ENCODE data around the gene C20orf141. TPM values are rescaled to one million over a fixed set of nuclear protein-coding genes. Genes with fewer than 3 reads are reported as not detected.

C20orf141 gene
- total RNA-seq, 1 experiment from 2014 or later, result not detected

DNA sequence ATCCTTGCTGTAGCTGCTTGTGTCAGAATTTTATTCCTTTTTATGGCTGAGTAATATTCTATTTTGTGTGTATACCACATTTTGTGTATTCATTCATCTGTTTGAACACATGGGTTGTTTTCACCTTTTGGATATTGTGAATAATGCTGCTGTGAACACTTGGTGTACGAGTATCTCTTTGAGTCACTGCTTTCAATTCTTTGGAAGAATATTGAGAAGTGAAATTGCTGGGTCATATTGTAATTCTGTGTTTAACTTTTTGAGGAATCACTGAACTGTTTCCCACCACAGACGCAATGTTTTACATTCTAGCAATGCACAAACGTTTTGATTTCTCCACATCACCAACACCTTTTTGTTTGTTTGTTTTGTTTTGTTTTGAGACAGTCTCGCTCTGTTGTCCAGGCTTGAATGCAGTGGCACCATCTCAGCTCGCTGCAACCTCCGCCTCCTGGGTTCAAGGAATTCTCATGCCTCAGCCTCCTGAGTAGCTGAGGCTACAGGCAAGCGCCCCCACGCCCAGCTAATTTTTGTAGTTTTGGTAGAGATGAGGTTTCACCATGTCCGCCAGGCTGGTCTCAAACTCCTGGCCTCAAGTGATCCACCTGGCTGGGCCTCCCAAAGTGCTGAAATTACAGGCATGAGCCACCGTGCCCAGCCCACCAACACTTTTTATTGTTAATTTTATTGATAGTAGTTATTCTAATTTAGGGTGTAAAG lies 36.0 kb upstream of the C20orf141 start:
- TF ChIP-seq, protein P1, sequence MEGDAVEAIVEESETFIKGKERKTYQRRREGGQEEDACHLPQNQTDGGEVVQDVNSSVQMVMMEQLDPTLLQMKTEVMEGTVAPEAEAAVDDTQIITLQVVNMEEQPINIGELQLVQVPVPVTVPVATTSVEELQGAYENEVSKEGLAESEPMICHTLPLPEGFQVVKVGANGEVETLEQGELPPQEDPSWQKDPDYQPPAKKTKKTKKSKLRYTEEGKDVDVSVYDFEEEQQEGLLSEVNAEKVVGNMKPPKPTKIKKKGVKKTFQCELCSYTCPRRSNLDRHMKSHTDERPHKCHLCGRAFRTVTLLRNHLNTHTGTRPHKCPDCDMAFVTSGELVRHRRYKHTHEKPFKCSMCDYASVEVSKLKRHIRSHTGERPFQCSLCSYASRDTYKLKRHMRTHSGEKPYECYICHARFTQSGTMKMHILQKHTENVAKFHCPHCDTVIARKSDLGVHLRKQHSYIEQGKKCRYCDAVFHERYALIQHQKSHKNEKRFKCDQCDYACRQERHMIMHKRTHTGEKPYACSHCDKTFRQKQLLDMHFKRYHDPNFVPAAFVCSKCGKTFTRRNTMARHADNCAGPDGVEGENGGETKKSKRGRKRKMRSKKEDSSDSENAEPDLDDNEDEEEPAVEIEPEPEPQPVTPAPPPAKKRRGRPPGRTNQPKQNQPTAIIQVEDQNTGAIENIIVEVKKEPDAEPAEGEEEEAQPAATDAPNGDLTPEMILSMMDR (conservative IDR thresholded peaks at IDR 0.05; ENCODE audit: low read depth, low read length), result no peak
- TF ChIP-seq EZH2 (IDR thresholded peaks at IDR 0.05; ENCODE audit: borderline replicate concordance, low read depth, low read length, poor library complexity, severe bottlenecking), result no peak
- Histone ChIP-seq H3K4me1 (ENCODE audit: insufficient read depth, low read length, poor library complexity, severe bottlenecking) (no peaks in the 10 kb centered on the region), H3K27ac (ENCODE audit: low read depth, low read length, poor library complexity, severe bottlenecking) (no peak overlapping the region), H3K36me3 (ENCODE audit: insufficient read depth, low read length, poor library complexity, severe bottlenecking) (no peaks in the 10 kb centered on the region), H3K9me3 (ENCODE audit: low read depth, low read length, poor library complexity, severe bottlenecking) (no peaks in the 10 kb centered on the region), H3K27me3 (replicated peaks; ENCODE audit: insufficient read depth, low read depth, low read length, poor library complexity) (peaks cover 17% of the 10 kb centered on the region), H3K4me3 (ENCODE audit: low read depth, low read length, poor library complexity, severe bottlenecking) (no peak overlapping the region)
- intact Hi-C loops (cut with micrococcal nuclease; ENCODE audit: unreplicated experiment), result no loop called here
- ChIA-PET CTCF (no interaction called here), POLR2A (ENCODE audit: low non-redundant PET) (no interaction called here)
- DNase-seq (ENCODE audit: low spot score), result no peak
- BruUV-seq (replicated peaks), result no TSS peak

DNA sequence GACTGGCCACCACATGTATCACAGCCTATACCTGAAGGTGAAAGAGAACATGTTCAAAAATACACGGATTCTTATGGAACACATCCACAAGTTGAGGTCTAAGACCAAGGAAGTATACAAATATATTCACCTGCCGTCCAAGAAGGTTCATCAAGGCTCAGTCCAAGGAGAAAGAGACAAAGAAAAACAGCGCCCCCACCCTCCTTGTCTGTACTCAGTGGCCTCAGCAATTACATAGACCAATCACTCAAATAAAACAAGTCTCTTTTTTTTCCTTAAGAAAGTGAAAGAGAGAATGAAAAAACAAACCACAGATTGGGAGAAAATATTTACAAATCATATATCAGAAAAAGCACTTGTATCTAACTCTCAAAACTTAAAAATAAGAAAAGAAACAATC lies 33.8 kb upstream of the C20orf141 start:
- no peaks in the 10 kb centered on the region for H3K36me3 ChIP-seq (ENCODE audit: insufficient read depth, low read length, poor library complexity, severe bottlenecking)
- TF ChIP-seq, protein P1 (conservative IDR thresholded peaks at IDR 0.05; ENCODE audit: low read depth, low read length), result no peak
- no peak for TF ChIP-seq EZH2 (IDR thresholded peaks at IDR 0.05; ENCODE audit: borderline replicate concordance, low read depth, low read length, poor library complexity, severe bottlenecking)

DNA sequence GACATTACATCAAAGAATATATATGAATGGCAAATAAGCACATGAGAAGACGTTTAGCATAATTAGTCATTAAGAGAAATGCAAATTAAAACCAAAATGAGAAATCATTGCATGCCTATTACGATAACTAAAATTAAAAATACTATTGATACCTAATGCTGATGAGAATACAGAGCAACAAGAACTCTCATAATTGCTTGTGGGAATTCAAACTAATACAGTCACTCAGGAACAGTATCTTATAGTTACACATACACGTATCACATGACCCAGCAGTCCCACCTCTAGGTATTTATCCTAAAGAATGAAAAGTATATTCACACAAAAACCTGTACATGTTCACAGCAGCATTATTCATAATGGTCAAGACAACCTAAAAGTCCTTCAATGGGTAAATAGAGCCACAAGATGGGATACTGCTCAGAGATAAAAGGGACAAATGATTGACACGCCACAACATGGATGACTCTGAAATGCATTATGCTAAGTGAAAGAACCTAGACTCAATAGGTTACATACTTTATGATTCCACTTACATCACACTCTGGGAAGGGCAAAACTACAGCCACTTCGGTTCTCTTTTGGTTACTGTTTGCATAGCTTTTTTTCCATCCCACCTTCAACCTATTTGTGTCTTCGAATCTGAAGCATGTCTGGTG lies 30.8 kb upstream of the C20orf141 start:
- no peak for TF ChIP-seq EZH2 (IDR thresholded peaks at IDR 0.05; ENCODE audit: borderline replicate concordance, low read depth, low read length, poor library complexity, severe bottlenecking)
- TF ChIP-seq, protein P1 (conservative IDR thresholded peaks at IDR 0.05; ENCODE audit: low read depth, low read length), result no peak
- Histone ChIP-seq H3K4me1 (ENCODE audit: insufficient read depth, low read length, poor library complexity, severe bottlenecking) (no peaks in the 10 kb centered on the region), H3K27me3 (replicated peaks; ENCODE audit: insufficient read depth, low read depth, low read length, poor library complexity) (peaks cover 17% of the 10 kb centered on the region), H3K4me3 (ENCODE audit: low read depth, low read length, poor library complexity, severe bottlenecking) (no peak overlapping the region), H3K36me3 (ENCODE audit: insufficient read depth, low read length, poor library complexity, severe bottlenecking) (no peaks in the 10 kb centered on the region), H3K9me3 (ENCODE audit: low read depth, low read length, poor library complexity, severe bottlenecking) (no peaks in the 10 kb centered on the region), H3K27ac (ENCODE audit: low read depth, low read length, poor library complexity, severe bottlenecking) (no peak overlapping the region)
- CTCF ChIA-PET, result no interaction called here
- POLR2A ChIA-PET (ENCODE audit: low non-redundant PET), result no interaction called here
- DNase-seq (ENCODE audit: low spot score), result no peak
- BruUV-seq (replicated peaks), result no TSS peak
- intact Hi-C loops (cut with micrococcal nuclease; ENCODE audit: unreplicated experiment), result no loop called here

More for the DNA sequence above, 33.8 kb upstream of the C20orf141 start:
- intact Hi-C loops (cut with micrococcal nuclease; ENCODE audit: unreplicated experiment), result no loop called here
- Histone ChIP-seq H3K9me3 (ENCODE audit: low read depth, low read length, poor library complexity, severe bottlenecking) (no peaks in the 10 kb centered on the region), H3K27me3 (replicated peaks; ENCODE audit: insufficient read depth, low read depth, low read length, poor library complexity) (peaks cover 17% of the 10 kb centered on the region), H3K4me1 (ENCODE audit: insufficient read depth, low read length, poor library complexity, severe bottlenecking) (no peaks in the 10 kb centered on the region), H3K27ac (ENCODE audit: low read depth, low read length, poor library complexity, severe bottlenecking) (no peak overlapping the region), H3K4me3 (ENCODE audit: low read depth, low read length, poor library complexity, severe bottlenecking) (no peak overlapping the region)
- ChIA-PET POLR2A (ENCODE audit: low non-redundant PET) (no interaction called here), CTCF (no interaction called here)
- no peak for DNase-seq (ENCODE audit: low spot score)
- BruUV-seq (replicated peaks), result no TSS peak

Data from A673 (cell line).